ENCODE measurements around the gene TAB2.
A peak's percentile ranks its signal among the peaks of the same experiment; 100 is the strongest.
"Not testable (repeated sequence)": the region's sequence is repeated elsewhere in the genome, so short reads cannot be mapped to it uniquely, and the experiment has no call there.

Gene TAB2

DNA sequence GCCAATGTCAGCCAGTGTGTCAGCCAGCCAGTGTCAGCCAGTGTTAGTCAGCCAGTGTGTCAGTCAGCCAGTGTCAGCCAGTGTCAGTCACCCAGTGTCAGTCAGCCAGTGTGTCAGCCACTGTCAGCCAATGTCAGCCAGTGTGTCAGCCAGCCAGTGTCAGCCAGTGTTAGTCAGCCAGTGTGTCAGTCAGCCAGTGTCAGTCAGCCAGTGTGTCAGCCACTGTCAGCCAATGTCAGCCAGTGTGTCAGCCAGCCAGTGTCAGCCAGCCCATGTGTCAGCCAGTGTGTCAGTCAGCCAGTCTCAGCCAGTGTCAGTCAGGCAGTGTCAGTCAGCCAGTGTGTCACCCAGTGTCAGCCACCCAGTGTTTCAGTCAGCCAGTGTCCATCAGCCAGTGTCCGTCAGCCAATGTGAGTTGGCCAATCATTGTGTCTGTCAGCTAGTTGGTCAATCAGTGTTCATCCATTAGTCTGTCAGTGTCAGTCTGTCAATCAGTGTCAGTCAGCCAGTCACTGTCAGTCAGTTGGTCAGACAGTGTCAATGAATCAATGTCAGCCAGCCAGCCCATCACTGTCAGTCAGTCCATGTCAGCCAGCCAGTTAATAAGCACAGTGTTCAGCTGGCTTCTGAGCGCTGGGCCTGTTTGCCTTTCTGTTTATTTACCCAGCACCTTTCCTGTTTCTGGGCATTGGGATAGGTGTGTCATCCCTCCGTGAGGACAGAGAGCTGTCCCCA is 127.0 kb downstream of the TAB2 start:
- not testable (repeated sequence) for H3K23ac ChIP-seq (ENCODE audit: low read length in 2 of 2); H2AFZ ChIP-seq (ENCODE audit: low read depth, low read length); H2BK5ac ChIP-seq (ENCODE audit: low read depth, low read length, poor library complexity, severe bottlenecking); H3K9me3 ChIP-seq (ENCODE audit: control insufficient read depth, low read length); H2BK120ac ChIP-seq (ENCODE audit: low read depth, low read length); H3K9ac ChIP-seq (ENCODE audit: low read length); H3K4ac ChIP-seq (ENCODE audit: low read depth in 1 of 2, low read length in 2 of 2); H3K27ac ChIP-seq (ENCODE audit: low read length, poor library complexity, severe bottlenecking); H3K4me2 ChIP-seq (ENCODE audit: low read length, poor library complexity, severe bottlenecking); H2AK5ac ChIP-seq (ENCODE audit: low read length, severe bottlenecking); H2BK15ac ChIP-seq (ENCODE audit: low read depth, poor library complexity, severe bottlenecking); H4K8ac ChIP-seq (ENCODE audit: low read length); H3K36me3 ChIP-seq (ENCODE audit: control insufficient read depth in 1 of 2, insufficient read depth in 2 of 2, low read depth in 1 of 2, low read length in 2 of 2); H3K4me3 ChIP-seq (ENCODE audit: insufficient read depth in 1 of 2, low read depth in 1 of 2, low read length in 2 of 2); H3K79me1 ChIP-seq (replicated peaks; ENCODE audit: low read length, poor library complexity, severe bottlenecking); DNase-seq
- Histone ChIP-seq H3K18ac (ENCODE audit: low read depth in 1 of 2, low read length in 2 of 2) (peak overlapping the region in 1 of 2 experiments; percentile 28), H4K91ac (ENCODE audit: low read length) (peak overlapping the region; percentile 36), H3K27me3 (ENCODE audit: control insufficient read depth in 1 of 2, insufficient read depth in 1 of 2, low read length in 2 of 2) (peaks cover 0 to 44% of the 10 kb centered on the region in 2 experiments), H3K14ac (ENCODE audit: low read length in 2 of 2) (peak overlapping the region in 1 of 2 experiments; percentile 0), H2BK12ac (ENCODE audit: low read length in 2 of 2) (peak overlapping the region; percentile 19 to 20), H3K4me1 (ENCODE audit: control insufficient read depth, insufficient read depth, low read depth, low read length) (peaks cover 18% of the 10 kb centered on the region)
- WGBS: 82% methylated on average over 3 of the region's 3 CpGs

- DNase-seq: no peak
- Histone ChIP-seq H4K91ac (ENCODE audit: low read length) (no peak overlapping the region), H2BK15ac (ENCODE audit: low read depth, poor library complexity, severe bottlenecking) (no peak overlapping the region), H3K27ac (ENCODE audit: low read length, poor library complexity, severe bottlenecking) (no peak overlapping the region), H3K9ac (ENCODE audit: low read length) (no peak overlapping the region), H3K36me3 (ENCODE audit: control insufficient read depth in 1 of 2, insufficient read depth in 2 of 2, low read depth in 1 of 2, low read length in 2 of 2) (no peaks in the 10 kb centered on the region), H4K8ac (ENCODE audit: low read length) (no peak overlapping the region), H3K4me1 (ENCODE audit: control insufficient read depth, insufficient read depth, low read depth, low read length) (peaks cover 18% of the 10 kb centered on the region), H3K9me3 (ENCODE audit: control insufficient read depth, low read length) (no peaks in the 10 kb centered on the region), H3K4me3 (ENCODE audit: insufficient read depth in 1 of 2, low read depth in 1 of 2, low read length in 2 of 2) (no peak overlapping the region), H2AFZ (ENCODE audit: low read depth, low read length) (no peak overlapping the region), H3K4me2 (ENCODE audit: low read length, poor library complexity, severe bottlenecking) (no peak overlapping the region), H2BK120ac (ENCODE audit: low read depth, low read length) (no peak overlapping the region), H2BK5ac (ENCODE audit: low read depth, low read length, poor library complexity, severe bottlenecking) (no peak overlapping the region), H3K14ac (ENCODE audit: low read length in 2 of 2) (no peak overlapping the region), H3K79me1 (replicated peaks; ENCODE audit: low read length, poor library complexity, severe bottlenecking) (no peaks in the 10 kb centered on the region), H3K27me3 (ENCODE audit: control insufficient read depth in 1 of 2, insufficient read depth in 1 of 2, low read length in 2 of 2) (peaks cover 0 to 44% of the 10 kb centered on the region in 2 experiments), H3K18ac (ENCODE audit: low read depth in 1 of 2, low read length in 2 of 2) (peak overlapping the region in 1 of 2 experiments; percentile 40), H3K4ac (ENCODE audit: low read depth in 1 of 2, low read length in 2 of 2) (no peak overlapping the region), H2BK12ac (ENCODE audit: low read length in 2 of 2) (peak overlapping the region in 1 of 2 experiments; percentile 15), H3K23ac (ENCODE audit: low read length in 2 of 2) (no peak overlapping the region), H2AK5ac (ENCODE audit: low read length, severe bottlenecking) (no peak overlapping the region)
- 89% methylated on average over 6 of the region's 6 CpGs for WGBS
Measured at GRCh38 chr6:149445095-149445466, 127.6 kb downstream of the TAB2 start.

DNA sequence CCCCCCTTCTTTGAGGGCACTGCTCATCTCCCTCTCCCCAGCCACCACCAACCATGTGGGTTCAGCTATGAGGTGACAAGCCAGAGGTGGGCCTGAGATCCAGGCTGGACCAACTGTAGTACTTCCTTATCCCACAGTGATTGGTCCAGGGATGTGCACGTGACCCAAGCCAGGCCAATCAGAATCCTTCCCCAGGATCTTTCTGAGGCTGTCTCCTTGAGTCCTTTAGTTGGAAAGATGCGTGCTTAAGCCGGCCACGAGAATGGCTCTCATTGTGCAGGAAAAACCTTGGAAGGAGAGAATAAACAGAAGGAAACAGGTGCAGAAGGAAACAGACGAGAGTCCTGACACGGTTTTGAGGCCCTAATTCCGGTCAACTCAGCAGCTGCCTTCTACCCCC is 128.1 kb downstream of the TAB2 start:
- Histone ChIP-seq H2BK5ac (ENCODE audit: low read depth, low read length, poor library complexity, severe bottlenecking) (no peak overlapping the region), H3K4me3 (ENCODE audit: insufficient read depth in 1 of 2, low read depth in 1 of 2, low read length in 2 of 2) (no peak overlapping the region), H3K14ac (ENCODE audit: low read length in 2 of 2) (no peak overlapping the region), H3K18ac (ENCODE audit: low read depth in 1 of 2, low read length in 2 of 2) (peak overlapping the region in 1 of 2 experiments; percentile 40), H3K9ac (ENCODE audit: low read length) (no peak overlapping the region), H3K27ac (ENCODE audit: low read length, poor library complexity, severe bottlenecking) (no peak overlapping the region), H4K91ac (ENCODE audit: low read length) (no peak overlapping the region), H3K36me3 (ENCODE audit: control insufficient read depth in 1 of 2, insufficient read depth in 2 of 2, low read depth in 1 of 2, low read length in 2 of 2) (no peaks in the 10 kb centered on the region), H2BK15ac (ENCODE audit: low read depth, poor library complexity, severe bottlenecking) (no peak overlapping the region), H3K4me1 (ENCODE audit: control insufficient read depth, insufficient read depth, low read depth, low read length) (peaks cover 19% of the 10 kb centered on the region), H3K79me1 (replicated peaks; ENCODE audit: low read length, poor library complexity, severe bottlenecking) (no peaks in the 10 kb centered on the region), H3K27me3 (ENCODE audit: control insufficient read depth in 1 of 2, insufficient read depth in 1 of 2, low read length in 2 of 2) (peaks cover 3 to 48% of the 10 kb centered on the region in 2 experiments), H2AFZ (ENCODE audit: low read depth, low read length) (no peak overlapping the region), H3K4me2 (ENCODE audit: low read length, poor library complexity, severe bottlenecking) (no peak overlapping the region), H2BK12ac (ENCODE audit: low read length in 2 of 2) (no peak overlapping the region), H3K4ac (ENCODE audit: low read depth in 1 of 2, low read length in 2 of 2) (no peak overlapping the region), H3K9me3 (ENCODE audit: control insufficient read depth, low read length) (no peaks in the 10 kb centered on the region), H4K8ac (ENCODE audit: low read length) (no peak overlapping the region), H2AK5ac (ENCODE audit: low read length, severe bottlenecking) (no peak overlapping the region), H3K23ac (ENCODE audit: low read length in 2 of 2) (no peak overlapping the region), H2BK120ac (ENCODE audit: low read depth, low read length) (no peak overlapping the region)
- DNase-seq: no peak
- WGBS: 87% methylated on average over 7 of the region's 7 CpGs

GRCh38 chr6:149446791-149447376 is 129.4 kb downstream of the TAB2 start:
- no peak overlapping the region for H2BK15ac ChIP-seq (ENCODE audit: low read depth, poor library complexity, severe bottlenecking)
- no peak overlapping the region for H2AFZ ChIP-seq (ENCODE audit: low read depth, low read length)
- H3K4ac ChIP-seq (ENCODE audit: low read depth in 1 of 2, low read length in 2 of 2): no peak overlapping the region
- no peak overlapping the region for H4K91ac ChIP-seq (ENCODE audit: low read length)
- DNase-seq: no peak
- no peaks in the 10 kb centered on the region for H3K36me3 ChIP-seq (ENCODE audit: control insufficient read depth in 1 of 2, insufficient read depth in 2 of 2, low read depth in 1 of 2, low read length in 2 of 2)
- no peak overlapping the region for H3K27ac ChIP-seq (ENCODE audit: low read length, poor library complexity, severe bottlenecking)
- no peaks in the 10 kb centered on the region for H3K9me3 ChIP-seq (ENCODE audit: control insufficient read depth, low read length)
- WGBS: over 99% methylated on average over 5 of the region's 5 CpGs
- peaks cover 17% of the 10 kb centered on the region for H3K4me1 ChIP-seq (ENCODE audit: control insufficient read depth, insufficient read depth, low read depth, low read length)
- no peak overlapping the region for H2BK12ac ChIP-seq (ENCODE audit: low read length in 2 of 2)
- no peak overlapping the region for H4K8ac ChIP-seq (ENCODE audit: low read length)
- no peak overlapping the region for H3K18ac ChIP-seq (ENCODE audit: low read depth in 1 of 2, low read length in 2 of 2)
- peaks cover 4 to 55% of the 10 kb centered on the region in 2 experiments for H3K27me3 ChIP-seq (ENCODE audit: control insufficient read depth in 1 of 2, insufficient read depth in 1 of 2, low read length in 2 of 2)
- H3K23ac ChIP-seq (ENCODE audit: low read length in 2 of 2): no peak overlapping the region
- H2BK120ac ChIP-seq (ENCODE audit: low read depth, low read length): no peak overlapping the region
- H3K14ac ChIP-seq (ENCODE audit: low read length in 2 of 2): no peak overlapping the region
- H3K9ac ChIP-seq (ENCODE audit: low read length): no peak overlapping the region
- H3K79me1 ChIP-seq (replicated peaks; ENCODE audit: low read length, poor library complexity, severe bottlenecking): no peaks in the 10 kb centered on the region
- H2AK5ac ChIP-seq (ENCODE audit: low read length, severe bottlenecking): no peak overlapping the region
- no peak overlapping the region for H3K4me2 ChIP-seq (ENCODE audit: low read length, poor library complexity, severe bottlenecking)
- no peak overlapping the region for H2BK5ac ChIP-seq (ENCODE audit: low read depth, low read length, poor library complexity, severe bottlenecking)
- H3K4me3 ChIP-seq (ENCODE audit: insufficient read depth in 1 of 2, low read depth in 1 of 2, low read length in 2 of 2): no peak overlapping the region
